ENCODE data around the gene FAM53A.

Gene FAM53A

DNA sequence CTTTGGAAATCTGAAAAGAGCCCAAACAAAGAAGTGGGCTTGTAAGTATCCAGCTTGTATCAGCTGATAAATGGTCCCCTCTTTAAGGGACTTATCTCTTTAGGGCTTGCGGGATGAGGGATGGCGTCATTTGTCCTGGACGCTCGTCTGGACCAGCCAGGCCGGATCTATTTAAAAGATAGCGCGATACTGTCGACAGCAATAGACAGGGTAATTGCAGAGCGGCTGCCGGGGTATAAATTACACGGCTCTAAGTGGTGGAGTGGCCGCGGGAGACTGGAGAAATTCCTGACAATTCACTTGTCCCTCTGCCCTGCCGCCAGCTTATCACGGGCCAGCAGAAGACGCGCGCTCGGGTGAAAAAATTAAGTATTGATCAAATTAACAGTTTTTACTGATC lies 90.7 kb downstream of the FAM53A start:
- no peak for DNase-seq (ENCODE audit: low spot score)

- no peak for DNase-seq (ENCODE audit: low spot score)
Observed at GRCh38 chr4:1592709-1593417, 91.2 kb downstream of the FAM53A start.

- DNase-seq (ENCODE audit: low spot score), result no peak
Observed at GRCh38 chr4:1592068-1592708, 91.9 kb downstream of the FAM53A start.

DNA sequence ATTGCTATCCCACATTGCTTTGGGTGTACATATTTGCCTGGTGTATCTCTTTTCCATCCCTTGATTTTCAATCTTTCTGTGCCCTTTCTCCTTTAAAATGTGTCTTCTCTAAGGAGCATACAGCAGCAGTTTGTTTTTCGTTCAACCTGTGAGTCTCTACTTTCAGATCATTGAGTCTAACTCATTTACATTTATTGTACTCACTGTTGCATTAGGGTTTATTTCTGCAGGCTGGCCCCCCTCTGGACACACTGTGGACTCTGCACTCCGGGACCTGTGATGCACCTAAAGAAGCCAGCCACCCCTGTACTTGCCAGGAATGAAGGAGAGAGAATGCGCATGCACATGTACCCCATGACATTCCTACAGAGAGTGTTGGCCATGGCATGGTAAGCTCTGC lies 93.0 kb downstream of the FAM53A start:
- DNase-seq (ENCODE audit: low spot score), result no peak

- DNase-seq (ENCODE audit: low spot score), result no peak
Observed at GRCh38 chr4:1590244-1590643, 93.9 kb downstream of the FAM53A start.
